MM.1S (cell line): ENCODE results near the gene DNAJC5.

Experiments
- EZH2phosphoT487 ChIP-seq: fragments of 300-600 bp; sonication (generic); IDR thresholded peaks from 2 replicates; pipeline ENCODE4 v1.6.1; 2018; ENCODE audit warnings: antibody characterized with exemption, low read length
- TF ChIP-seq, protein P1 (sequence below): fragments of 300-600 bp; sonication (generic); IDR thresholded peaks from 2 replicates; pipeline ENCODE4 v1.5.1; 2016; ENCODE audit warnings: antibody characterized with exemption, low read length, mixed read lengths

DNA sequence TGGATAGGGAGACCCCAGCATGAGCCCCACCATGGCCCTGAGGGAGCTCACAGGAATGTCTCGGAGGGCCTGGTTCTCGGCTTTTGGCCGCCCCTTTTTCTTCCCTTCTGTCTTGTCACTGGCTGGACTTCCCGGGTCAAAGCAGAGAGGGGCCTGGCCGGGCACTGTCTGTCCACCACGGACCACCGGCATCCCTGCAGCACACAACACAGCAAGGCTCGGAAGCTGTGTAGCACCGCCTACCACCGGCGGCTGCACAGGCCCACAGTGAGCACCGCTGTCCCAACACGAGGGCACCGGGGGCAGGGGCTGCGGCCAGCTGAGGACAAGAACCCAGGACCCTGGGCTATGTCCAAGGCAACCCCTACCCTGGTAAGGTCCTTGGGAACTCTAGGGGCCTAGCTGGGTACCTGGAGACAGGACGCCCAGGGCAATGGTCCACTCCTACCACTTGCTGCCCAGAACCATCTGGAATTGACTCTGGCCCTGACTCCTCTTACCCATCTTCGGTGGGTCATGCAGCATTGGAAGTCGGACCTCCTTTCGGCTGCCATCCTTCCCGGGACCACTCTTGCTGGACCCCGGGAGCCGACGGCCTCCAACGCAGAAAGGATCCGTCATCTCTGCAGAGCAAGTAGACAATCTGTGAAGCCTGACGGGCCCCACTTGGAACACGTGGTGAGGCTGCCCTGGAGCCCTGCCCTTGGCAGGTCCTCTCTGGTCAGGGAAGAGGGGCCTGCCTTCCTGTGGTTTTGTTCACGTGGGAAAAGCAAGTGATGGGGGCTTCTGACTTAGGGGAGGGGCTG lies 72.6 kb downstream of the DNAJC5 start:
- TF ChIP-seq, protein P1, sequence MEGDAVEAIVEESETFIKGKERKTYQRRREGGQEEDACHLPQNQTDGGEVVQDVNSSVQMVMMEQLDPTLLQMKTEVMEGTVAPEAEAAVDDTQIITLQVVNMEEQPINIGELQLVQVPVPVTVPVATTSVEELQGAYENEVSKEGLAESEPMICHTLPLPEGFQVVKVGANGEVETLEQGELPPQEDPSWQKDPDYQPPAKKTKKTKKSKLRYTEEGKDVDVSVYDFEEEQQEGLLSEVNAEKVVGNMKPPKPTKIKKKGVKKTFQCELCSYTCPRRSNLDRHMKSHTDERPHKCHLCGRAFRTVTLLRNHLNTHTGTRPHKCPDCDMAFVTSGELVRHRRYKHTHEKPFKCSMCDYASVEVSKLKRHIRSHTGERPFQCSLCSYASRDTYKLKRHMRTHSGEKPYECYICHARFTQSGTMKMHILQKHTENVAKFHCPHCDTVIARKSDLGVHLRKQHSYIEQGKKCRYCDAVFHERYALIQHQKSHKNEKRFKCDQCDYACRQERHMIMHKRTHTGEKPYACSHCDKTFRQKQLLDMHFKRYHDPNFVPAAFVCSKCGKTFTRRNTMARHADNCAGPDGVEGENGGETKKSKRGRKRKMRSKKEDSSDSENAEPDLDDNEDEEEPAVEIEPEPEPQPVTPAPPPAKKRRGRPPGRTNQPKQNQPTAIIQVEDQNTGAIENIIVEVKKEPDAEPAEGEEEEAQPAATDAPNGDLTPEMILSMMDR = no peak
- no peak for TF ChIP-seq EZH2phosphoT487
